IPS-20b (cell line): ENCODE measurements around the gene GDF9.

ENCODE experiments used
- H3K27ac ChIP-seq: one replicate; pipeline ENCODE4 v1.5.1; 2013; ENCODE audit warnings: low read length
- H3K27me3 ChIP-seq: 2 replicates; pipeline ENCODE4 v1.6.1; 2013; ENCODE audit warnings: mild to moderate bottlenecking, low read length, inconsistent platforms; ENCODE audit not compliant: insufficient read depth
- H3K36me3 ChIP-seq: 2 replicates; pipeline ENCODE4 v1.6.1; 2013; ENCODE audit warnings: low read depth, mild to moderate bottlenecking, inconsistent platforms, low read length, moderate library complexity; ENCODE audit not compliant: insufficient read depth
- H3K4me1 ChIP-seq: 2 replicates; pipeline ENCODE4 v1.6.1; 2013; ENCODE audit warnings: mild to moderate bottlenecking, control low read depth, inconsistent platforms, low read length, moderate library complexity; ENCODE audit not compliant: insufficient read depth
- H3K4me3 ChIP-seq: 2 replicates; pipeline ENCODE4 v1.5.1; 2013; ENCODE audit warnings: mild to moderate bottlenecking, low read length, inconsistent platforms
- H3K9ac ChIP-seq: 2 replicates; pipeline ENCODE4 v1.6.1; 2013; ENCODE audit warnings: low read depth, mild to moderate bottlenecking, inconsistent platforms, low read length, moderate library complexity
- H3K9me3 ChIP-seq: 2 replicates; pipeline ENCODE4 v1.6.1; 2013; ENCODE audit warnings: mild to moderate bottlenecking, low read depth, low read length, inconsistent platforms; ENCODE audit not compliant: insufficient read depth

Gene GDF9, protein sequence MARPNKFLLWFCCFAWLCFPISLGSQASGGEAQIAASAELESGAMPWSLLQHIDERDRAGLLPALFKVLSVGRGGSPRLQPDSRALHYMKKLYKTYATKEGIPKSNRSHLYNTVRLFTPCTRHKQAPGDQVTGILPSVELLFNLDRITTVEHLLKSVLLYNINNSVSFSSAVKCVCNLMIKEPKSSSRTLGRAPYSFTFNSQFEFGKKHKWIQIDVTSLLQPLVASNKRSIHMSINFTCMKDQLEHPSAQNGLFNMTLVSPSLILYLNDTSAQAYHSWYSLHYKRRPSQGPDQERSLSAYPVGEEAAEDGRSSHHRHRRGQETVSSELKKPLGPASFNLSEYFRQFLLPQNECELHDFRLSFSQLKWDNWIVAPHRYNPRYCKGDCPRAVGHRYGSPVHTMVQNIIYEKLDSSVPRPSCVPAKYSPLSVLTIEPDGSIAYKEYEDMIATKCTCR

DNA sequence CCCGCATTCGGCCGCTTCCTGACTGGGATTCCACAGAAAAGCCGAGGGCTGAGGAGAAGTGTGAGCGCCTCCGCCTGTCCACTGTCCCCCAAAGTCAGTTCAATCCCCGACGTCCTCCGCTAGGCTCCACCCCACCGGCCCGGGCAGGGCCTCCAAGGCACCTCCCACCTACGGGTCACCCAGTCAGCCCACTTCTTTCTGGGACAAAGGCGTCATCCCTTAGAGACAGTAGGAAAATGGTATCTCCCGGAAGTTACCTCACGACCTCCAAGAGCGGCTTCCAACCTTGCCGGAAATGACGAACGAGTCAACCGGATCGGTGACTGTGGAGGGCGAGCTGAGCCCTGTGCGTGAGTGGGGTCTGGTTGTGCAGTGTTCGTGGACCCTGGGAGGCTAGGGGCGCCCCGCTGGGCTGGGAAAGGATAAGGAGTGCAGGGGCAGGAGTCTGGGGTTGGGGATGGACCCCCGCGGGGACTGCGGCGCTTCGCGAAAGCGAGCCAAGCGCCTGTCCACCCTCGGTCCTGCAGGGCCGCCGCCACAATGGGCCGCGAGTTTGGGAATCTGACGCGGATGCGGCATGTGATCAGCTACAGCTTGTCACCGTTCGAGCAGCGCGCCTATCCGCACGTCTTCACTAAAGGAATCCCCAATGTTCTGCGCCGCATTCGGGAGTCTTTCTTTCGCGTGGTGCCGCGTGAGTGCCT lies at the start of gene GDF9, which contains the start of gene UQCRQ:
GDF9 (minus strand) TSS at position 128 of the 704 bp plus-strand sequence. CDS start 1,936 bp downstream, outside the sequence.
UQCRQ (plus strand) TSS at position 301 of the 704 bp plus-strand sequence; CDS start at position 541, 240 bp downstream.
- Histone ChIP-seq H3K27ac (peak within 1 kb of the TSS; percentile 76), H3K4me3 (peak within 1 kb of the TSS; percentile 98), H3K36me3 (peaks cover 30% of the 10 kb centered on the region), H3K4me1 (peaks cover 2% of the 10 kb centered on the region; the same call in 1 of the 2 replicates), H3K9ac (peak within 1 kb of the TSS; percentile 97), H3K9me3 (no peaks in the 10 kb centered on the region), H3K27me3 (no peaks in the 10 kb centered on the region)

DNA sequence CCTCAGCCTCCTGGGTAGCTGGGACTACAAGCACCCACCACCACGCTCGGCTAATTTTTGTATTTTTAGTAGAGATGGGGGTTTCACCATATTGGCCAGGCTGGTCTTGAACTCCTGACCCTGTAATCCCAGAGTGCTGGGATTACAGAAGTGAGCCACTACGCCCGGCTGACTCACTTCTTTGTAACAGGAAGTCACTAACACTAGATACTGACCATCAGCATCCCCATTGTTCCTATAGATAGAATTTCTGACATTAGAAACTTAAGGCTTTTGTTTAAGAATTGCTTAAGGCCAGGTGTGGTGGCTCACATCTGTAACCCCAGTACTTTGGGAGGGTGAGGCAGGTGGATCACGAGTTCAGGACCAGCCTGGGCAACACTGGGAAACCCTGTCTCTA lies 49.4 kb upstream of the GDF9 start:
- no peak overlapping the region for H3K9ac ChIP-seq
- H3K36me3 ChIP-seq, result peaks cover 32% of the 10 kb centered on the region
- H3K27me3 ChIP-seq, result no peaks in the 10 kb centered on the region
- H3K4me3 ChIP-seq, result no peak overlapping the region
- H3K27ac ChIP-seq, result no peak overlapping the region
- no peaks in the 10 kb centered on the region for H3K9me3 ChIP-seq
- H3K4me1 ChIP-seq, result no peaks in the 10 kb centered on the region

DNA sequence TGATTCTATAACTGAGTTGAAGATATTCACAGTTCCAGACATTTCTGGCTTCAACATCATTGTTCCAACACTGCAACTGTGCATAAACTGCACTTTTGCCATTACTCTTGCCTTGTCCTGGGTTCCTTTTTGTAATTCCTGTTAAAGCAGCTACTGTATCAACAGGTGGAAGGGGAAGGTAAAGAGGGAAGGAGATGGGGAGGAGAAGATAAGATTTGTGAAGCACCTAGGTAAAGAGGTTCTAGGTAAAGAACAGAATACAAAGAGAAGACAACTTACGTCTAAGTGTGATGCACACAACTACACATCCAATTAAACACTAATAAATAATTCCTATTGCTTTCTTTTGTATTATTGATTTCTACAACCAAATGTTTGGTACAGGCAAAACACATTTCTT lies 43.4 kb upstream of the GDF9 start:
- H3K9me3 ChIP-seq, result no peaks in the 10 kb centered on the region
- H3K27me3 ChIP-seq, result no peaks in the 10 kb centered on the region
- no peak overlapping the region for H3K9ac ChIP-seq
- no peak overlapping the region for H3K27ac ChIP-seq
- H3K36me3 ChIP-seq, result peaks cover 31% of the 10 kb centered on the region
- peaks cover 2% of the 10 kb centered on the region; the same call in 1 of the 2 replicates for H3K4me1 ChIP-seq
- H3K4me3 ChIP-seq, result no peak overlapping the region

DNA sequence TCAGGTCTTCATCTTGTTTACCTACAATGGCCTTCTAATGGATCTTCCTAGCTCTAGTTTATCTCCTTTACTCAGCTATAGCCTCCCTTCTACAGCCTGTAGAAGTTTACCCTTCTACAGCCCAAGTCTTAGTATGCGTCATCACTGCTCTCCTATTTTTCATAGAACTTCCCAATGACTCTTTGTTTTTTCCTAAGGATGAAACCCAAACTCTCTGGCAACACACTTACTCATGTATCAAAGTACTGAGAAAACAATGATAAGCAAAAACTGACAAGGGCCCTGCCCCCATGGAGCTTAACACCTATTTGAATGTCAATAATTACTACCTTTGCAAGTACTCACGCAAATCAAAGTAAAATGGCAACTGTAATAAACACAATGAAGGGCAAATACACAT lies 40.9 kb upstream of the GDF9 start:
- H3K4me1 ChIP-seq, result peaks cover 2% of the 10 kb centered on the region; the same call in 1 of the 2 replicates

DNA sequence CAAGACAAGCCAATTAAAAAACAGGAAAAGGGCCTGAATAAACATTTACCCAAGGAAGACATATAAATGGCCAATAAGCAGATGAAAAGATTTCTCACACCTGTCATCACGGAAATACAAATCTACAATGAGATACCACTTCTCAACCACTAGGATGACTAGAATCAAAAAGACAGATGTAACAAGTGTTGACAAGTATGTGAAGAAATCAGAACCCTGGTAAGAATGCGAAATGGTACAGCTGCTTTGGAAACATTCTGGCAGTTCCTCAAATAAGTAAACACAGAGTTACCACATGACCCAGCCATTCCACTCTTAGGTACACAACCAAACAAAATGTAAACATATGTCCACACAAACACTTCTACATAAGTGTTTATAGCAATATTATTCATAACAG lies 39.7 kb upstream of the GDF9 start:
- H3K36me3 ChIP-seq, result peaks cover 29% of the 10 kb centered on the region
- H3K4me1 ChIP-seq, result peaks cover 2% of the 10 kb centered on the region; the same call in 1 of the 2 replicates
- H3K27me3 ChIP-seq, result no peaks in the 10 kb centered on the region
- H3K27ac ChIP-seq, result no peak overlapping the region
- no peak overlapping the region for H3K9ac ChIP-seq
- H3K4me3 ChIP-seq, result no peak overlapping the region
- no peaks in the 10 kb centered on the region for H3K9me3 ChIP-seq

More for the DNA sequence above, 40.9 kb upstream of the GDF9 start:
- no peak overlapping the region for H3K4me3 ChIP-seq
- no peaks in the 10 kb centered on the region for H3K27me3 ChIP-seq
- peaks cover 25% of the 10 kb centered on the region for H3K36me3 ChIP-seq
- no peak overlapping the region for H3K9ac ChIP-seq
- no peaks in the 10 kb centered on the region for H3K9me3 ChIP-seq
- no peak overlapping the region for H3K27ac ChIP-seq

DNA sequence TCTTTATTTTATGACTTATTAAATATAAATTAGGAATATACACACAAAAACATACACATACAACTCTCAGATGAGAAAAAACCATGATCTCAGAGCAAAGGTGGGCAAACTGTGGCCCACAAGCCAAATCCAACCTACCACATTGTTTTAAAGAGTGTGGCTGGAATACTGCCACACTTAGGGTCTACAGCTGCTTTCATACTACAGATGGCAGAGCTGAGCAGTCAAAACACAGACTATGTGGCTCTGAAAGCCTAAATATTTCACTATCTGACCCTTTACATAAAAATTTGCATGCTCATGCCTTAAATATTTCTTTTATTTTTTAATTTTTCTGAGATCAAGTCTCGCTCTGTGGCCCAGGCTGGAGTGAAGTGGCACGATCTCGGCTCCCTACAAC lies 35.5 kb upstream of the GDF9 start:
- Histone ChIP-seq H3K4me1 (no peaks in the 10 kb centered on the region), H3K4me3 (no peak overlapping the region), H3K36me3 (peaks cover 58% of the 10 kb centered on the region), H3K27ac (no peak overlapping the region), H3K27me3 (no peaks in the 10 kb centered on the region), H3K9me3 (no peaks in the 10 kb centered on the region), H3K9ac (no peak overlapping the region)

DNA sequence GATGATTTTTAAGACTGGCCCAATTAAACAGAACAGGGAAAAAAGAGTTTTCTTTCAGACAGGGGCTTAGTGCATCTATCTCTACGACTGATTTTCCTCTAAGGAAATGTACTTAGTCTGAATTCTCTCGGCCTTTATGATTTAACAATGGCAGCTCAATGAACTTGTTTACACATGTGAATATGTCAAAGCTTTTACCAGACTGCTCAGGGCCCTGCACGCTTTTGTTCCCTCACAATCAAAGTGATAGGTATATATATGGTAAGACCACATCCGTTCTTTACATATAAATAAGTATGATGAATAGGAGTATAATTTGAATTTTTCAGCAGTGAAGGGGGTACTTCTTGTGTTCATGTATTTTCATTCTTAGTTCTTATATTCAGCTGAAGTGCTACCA lies 34.8 kb upstream of the GDF9 start:
- Histone ChIP-seq H3K9ac (no peak overlapping the region), H3K27me3 (no peaks in the 10 kb centered on the region), H3K4me1 (no peaks in the 10 kb centered on the region), H3K36me3 (peaks cover 65% of the 10 kb centered on the region), H3K4me3 (no peak overlapping the region), H3K9me3 (no peaks in the 10 kb centered on the region), H3K27ac (no peak overlapping the region)

DNA sequence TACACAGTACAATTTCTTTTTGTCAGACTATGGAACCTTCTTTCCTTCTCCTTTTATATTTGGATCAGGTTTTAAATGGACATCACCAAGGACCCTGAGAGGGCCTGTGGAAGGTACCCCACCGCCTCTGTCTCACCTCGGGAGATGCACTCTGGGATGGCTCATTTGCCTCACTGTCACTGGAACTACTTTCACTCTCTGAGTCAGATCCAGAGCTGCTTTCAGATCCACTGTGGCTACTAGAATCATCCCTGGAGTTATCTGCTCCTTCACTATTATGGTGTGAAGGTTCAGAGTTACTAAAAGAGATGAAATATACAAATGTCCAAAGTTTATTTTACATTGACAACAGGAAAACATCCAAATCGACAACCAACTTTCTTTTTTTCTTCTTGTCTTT lies 31.8 kb upstream of the GDF9 start:
- no peak overlapping the region for H3K27ac ChIP-seq
- H3K4me1 ChIP-seq, result no peaks in the 10 kb centered on the region
- H3K27me3 ChIP-seq, result no peaks in the 10 kb centered on the region
- no peaks in the 10 kb centered on the region for H3K9me3 ChIP-seq
- H3K36me3 ChIP-seq, result peaks cover 86% of the 10 kb centered on the region
- no peak overlapping the region for H3K4me3 ChIP-seq
- H3K9ac ChIP-seq, result no peak overlapping the region

DNA sequence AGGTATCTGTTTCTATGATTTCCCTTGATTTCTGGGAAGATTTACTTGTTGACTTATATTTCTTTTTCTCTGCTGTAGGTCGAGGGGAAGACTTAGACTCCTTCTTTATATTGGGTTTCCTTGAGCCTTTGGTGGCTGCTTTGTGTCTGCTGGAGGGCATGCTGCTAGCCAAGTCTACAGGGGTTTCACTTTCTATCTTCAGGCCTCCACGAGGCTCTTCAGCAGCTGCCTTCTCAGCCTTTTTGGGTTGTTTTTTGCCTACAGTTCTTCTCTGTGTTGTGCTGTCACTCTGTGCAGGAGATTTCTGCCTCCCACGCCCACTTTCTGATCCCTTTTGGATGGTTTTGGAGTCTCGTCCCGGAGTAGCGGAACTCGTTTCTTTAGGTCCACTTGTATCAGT lies 30.4 kb upstream of the GDF9 start:
- peaks cover 92% of the 10 kb centered on the region for H3K36me3 ChIP-seq
- H3K9ac ChIP-seq, result no peak overlapping the region
- H3K4me3 ChIP-seq, result no peak overlapping the region
- no peak overlapping the region for H3K27ac ChIP-seq
- no peaks in the 10 kb centered on the region for H3K4me1 ChIP-seq
- no peaks in the 10 kb centered on the region for H3K9me3 ChIP-seq
- no peaks in the 10 kb centered on the region for H3K27me3 ChIP-seq

DNA sequence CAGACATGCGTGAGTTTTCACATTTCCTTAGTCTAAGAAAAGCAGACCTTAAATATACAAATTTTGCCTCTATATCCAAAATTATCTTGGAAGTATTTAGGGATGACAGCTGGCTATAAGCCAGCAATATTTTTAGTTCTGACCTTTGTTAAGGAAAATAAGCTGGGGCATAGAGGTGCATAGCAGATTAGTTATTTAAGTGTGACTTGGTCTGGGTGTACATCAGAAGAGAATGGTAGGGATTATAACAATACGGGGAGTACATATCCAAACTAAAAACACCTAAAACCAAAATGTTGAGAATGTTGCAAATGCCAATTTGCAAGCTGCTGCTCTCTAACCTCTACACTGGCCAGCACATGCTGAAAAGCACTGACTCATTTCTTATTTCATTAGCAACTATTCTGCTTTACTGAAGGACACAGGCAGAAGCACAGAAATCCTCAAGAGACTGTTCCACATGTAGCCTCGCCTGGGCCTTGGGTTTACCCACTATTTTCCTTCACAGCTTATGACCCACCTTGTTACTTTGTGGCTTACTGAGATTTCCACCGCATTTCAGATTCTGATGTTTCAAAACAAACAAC lies 29.5 kb upstream of the GDF9 start:
- Histone ChIP-seq H3K27me3 (no peaks in the 10 kb centered on the region), H3K9ac (no peak overlapping the region), H3K4me1 (no peaks in the 10 kb centered on the region), H3K27ac (no peak overlapping the region), H3K9me3 (no peaks in the 10 kb centered on the region), H3K36me3 (peaks cover 92% of the 10 kb centered on the region), H3K4me3 (no peak overlapping the region)

DNA sequence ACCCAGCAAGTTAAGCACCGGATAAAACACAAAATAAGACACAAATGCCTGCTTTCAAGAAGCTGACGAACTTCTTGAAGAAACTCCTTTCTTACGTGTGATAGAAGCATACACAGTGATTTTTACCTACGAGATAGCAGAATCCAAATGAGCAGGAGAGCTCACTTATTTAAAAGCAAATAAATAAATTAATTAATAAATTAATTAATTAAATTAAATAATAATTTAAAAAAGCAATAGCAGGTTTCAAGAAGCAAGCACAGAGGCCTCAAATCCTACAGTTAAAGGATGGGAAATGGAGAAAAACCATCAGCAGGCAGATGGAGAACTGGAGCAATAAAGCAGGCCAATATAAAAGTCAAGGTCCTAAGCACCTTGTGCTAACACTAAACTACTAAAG lies 24.5 kb upstream of the GDF9 start:
- no peaks in the 10 kb centered on the region for H3K4me1 ChIP-seq
- no peak overlapping the region for H3K9ac ChIP-seq
- H3K27me3 ChIP-seq, result no peaks in the 10 kb centered on the region
- no peak overlapping the region for H3K27ac ChIP-seq
- H3K36me3 ChIP-seq, result peaks cover 96% of the 10 kb centered on the region
- H3K4me3 ChIP-seq, result no peak overlapping the region
- H3K9me3 ChIP-seq, result no peaks in the 10 kb centered on the region
